ENCODE results near the gene INVS.
A peak's percentile ranks its signal among the peaks of the same experiment; 100 is the strongest.
"Not testable (repeated sequence)": the region's sequence is repeated elsewhere in the genome, so short reads cannot be mapped to it uniquely, and the experiment has no call there.

The INVS gene

DNA sequence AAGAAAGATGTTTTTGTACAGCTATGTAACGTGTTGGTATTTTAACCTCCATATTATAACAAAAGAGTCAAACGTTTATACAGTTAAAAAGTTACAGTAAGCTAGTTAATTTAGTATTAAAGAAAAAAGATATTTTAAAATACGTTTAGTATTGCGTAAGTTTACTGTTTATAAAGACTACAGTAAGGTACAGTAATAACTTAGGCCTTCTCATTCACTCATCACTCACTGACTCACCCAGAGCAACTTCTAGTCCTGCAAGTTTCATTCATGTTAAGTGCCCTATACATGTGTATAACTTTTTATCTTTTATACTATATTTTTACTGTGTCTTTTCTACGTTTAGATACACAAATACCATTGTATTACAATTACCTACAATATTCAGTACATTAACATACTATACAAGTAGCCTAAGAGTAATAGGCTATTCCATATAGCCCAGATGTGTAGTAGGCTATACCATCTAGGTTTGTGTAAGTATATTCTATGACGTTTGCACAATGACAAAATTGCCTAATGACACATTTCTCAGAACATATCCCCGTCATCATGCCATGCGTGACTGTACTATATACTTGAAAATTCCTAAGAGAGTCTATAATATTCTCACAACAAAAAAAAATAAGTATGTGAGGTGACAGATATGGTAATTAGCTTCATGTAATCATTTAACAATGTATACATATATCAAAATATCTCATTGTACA is 34.0 kb upstream of the INVS start:
- no peak overlapping the region for H3K27ac ChIP-seq
- H3K9ac ChIP-seq: no peak overlapping the region
- H3K9me3 ChIP-seq: peaks cover 10% of the 10 kb centered on the region; the same call in 1 of the 2 replicates
- TF ChIP-seq Cebpa-rat (IDR thresholded peaks at IDR 0.05): no peak; the same call in 1 of the 2 replicates
- H4K20me1 ChIP-seq: peaks cover 37% of the 10 kb centered on the region
- no peaks in the 10 kb centered on the region for H3K27me3 ChIP-seq
- peaks cover 23% of the 10 kb centered on the region for H3K4me1 ChIP-seq
- H3K4me2 ChIP-seq: no peak overlapping the region
- no peak overlapping the region for H3K4me3 ChIP-seq
- H3K36me3 ChIP-seq: no peaks in the 10 kb centered on the region

DNA sequence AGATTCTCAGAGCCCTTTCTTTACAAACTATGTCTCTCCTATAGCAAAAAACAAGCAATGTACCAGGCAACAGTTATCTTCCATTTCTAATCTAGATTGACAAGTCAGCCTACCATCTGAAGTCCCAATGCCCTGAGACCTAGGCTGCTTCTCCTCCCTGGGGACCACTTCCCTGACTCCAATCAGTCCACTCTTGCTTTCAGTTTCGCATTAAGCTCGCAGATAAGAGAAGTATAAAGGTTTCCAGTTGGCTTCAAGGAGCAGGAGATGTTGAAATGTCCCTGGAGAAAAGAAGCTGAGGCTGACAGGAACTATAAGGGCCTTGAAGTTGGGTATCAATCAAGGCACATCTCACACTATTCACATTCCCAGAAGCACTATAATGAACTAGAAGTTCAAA is 32.5 kb upstream of the INVS start:
- no peaks in the 10 kb centered on the region for H3K27me3 ChIP-seq
- TF ChIP-seq Cebpa-rat (IDR thresholded peaks at IDR 0.05): peak; percentile 73
- H3K9me3 ChIP-seq: peaks cover 10% of the 10 kb centered on the region; the same call in 1 of the 2 replicates
- H3K36me3 ChIP-seq: no peaks in the 10 kb centered on the region
- peaks cover 23% of the 10 kb centered on the region for H3K4me1 ChIP-seq
- H3K4me2 ChIP-seq: peak overlapping the region; percentile 61
- no peak overlapping the region for H3K27ac ChIP-seq
- no peak overlapping the region for H3K9ac ChIP-seq
- H3K4me3 ChIP-seq: no peak overlapping the region
- peaks cover 37% of the 10 kb centered on the region for H4K20me1 ChIP-seq

DNA sequence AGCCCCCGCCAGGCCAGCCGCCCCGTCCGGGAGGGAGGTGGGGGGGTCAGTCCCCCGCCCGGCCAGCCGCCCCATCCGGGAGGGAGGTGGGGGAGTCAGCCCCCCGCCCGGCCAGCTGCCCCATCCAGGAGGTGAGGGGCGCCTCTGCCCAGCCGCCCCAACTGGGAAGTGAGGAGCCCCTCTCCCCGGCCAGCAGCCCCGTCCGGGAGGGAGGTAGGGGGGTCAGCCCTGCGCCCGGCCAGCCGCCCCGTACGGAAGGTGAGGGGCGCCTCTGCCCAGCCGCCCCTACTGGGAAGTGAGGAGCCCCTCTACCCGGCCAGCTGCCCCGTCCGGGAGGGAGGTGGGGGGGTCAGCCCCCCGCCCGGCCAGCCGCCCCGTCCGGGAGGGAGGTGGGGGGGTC is 31.1 kb upstream of the INVS start:
- H3K4me3 ChIP-seq, H3K9ac ChIP-seq, H3K9me3 ChIP-seq, H3K4me2 ChIP-seq, H3K36me3 ChIP-seq, H3K27me3 ChIP-seq, H3K27ac ChIP-seq: not testable (repeated sequence)
- Histone ChIP-seq H3K4me1 (peaks cover 20% of the 10 kb centered on the region), H4K20me1 (peaks cover 31% of the 10 kb centered on the region)

DNA sequence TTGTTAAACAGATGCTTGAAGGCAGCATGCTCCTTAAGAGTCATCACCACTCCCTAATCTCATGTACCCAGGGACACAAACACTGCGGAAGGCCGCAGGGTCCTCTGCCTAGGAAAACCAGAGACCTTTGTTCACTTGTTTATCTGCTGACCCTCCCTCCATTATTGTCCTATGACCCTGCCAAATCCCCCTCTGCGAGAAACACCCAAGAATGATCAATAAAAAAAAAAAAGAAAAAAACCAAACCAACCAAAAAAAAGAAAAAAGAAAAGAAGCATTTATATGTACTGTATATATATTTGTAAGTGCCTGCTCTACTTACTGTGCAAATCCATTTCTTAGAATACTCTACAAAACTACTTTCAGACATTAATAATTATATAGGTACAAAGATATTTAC is 30.0 kb upstream of the INVS start:
- not testable (repeated sequence) for H3K4me2 ChIP-seq, H3K27ac ChIP-seq, H3K36me3 ChIP-seq, H3K27me3 ChIP-seq, H3K9me3 ChIP-seq, H3K9ac ChIP-seq, H3K4me3 ChIP-seq
- peaks cover 15% of the 10 kb centered on the region for H3K4me1 ChIP-seq
- peaks cover 30% of the 10 kb centered on the region for H4K20me1 ChIP-seq

DNA sequence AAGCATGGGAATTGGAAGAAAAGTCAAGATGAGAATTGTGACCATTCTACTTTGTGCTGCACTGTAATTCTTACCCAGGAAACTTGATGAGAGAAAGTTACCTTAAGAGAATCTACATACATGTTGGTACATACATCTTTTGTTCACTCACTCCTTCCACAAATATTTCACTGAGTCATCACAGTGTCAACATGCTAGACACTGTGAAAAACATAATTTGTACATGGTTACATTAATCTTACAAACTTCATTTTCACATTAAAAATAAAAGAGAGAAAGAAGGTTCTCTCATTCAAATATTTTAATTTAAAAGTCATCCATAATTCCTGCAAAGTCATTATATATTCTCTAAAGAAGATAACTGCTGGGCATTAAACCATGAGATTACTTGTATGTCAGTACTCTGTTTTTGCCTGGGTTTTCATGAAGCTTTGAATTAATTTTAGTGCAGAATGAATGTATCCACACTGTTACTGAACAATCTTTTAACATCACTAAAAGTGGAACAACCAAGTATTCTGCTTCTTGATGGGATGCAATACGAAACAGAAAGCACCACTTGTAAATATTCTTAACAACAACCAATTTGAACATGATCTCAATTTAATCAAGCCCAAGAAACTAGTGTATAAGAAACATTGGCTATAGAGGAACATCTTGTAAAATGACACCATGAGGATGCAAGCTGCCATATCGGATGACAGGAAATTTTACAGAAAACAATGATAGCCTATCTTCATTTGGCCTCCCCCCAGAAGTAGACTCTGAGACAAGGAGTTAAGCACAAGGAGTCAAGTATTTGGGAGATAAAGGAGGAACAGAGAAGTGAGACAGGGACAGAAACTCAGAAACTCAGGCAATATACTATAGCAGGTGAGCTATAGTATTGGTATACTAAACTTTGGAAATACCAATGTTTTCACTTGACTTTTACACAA is 28.7 kb upstream of the INVS start:
- H3K9me3 ChIP-seq: peaks cover 10% of the 10 kb centered on the region; the same call in 1 of the 2 replicates
- H3K27ac ChIP-seq: no peak overlapping the region
- H3K4me1 ChIP-seq: peaks cover 15% of the 10 kb centered on the region
- peaks cover 10% of the 10 kb centered on the region; the same call in 1 of the 2 replicates for H3K36me3 ChIP-seq
- peaks cover 32% of the 10 kb centered on the region for H4K20me1 ChIP-seq
- H3K27me3 ChIP-seq: no peaks in the 10 kb centered on the region
- H3K4me3 ChIP-seq: no peak overlapping the region
- no peak overlapping the region for H3K4me2 ChIP-seq
- TF ChIP-seq Cebpa-rat (IDR thresholded peaks at IDR 0.05): no peak
- H3K9ac ChIP-seq: no peak overlapping the region

DNA sequence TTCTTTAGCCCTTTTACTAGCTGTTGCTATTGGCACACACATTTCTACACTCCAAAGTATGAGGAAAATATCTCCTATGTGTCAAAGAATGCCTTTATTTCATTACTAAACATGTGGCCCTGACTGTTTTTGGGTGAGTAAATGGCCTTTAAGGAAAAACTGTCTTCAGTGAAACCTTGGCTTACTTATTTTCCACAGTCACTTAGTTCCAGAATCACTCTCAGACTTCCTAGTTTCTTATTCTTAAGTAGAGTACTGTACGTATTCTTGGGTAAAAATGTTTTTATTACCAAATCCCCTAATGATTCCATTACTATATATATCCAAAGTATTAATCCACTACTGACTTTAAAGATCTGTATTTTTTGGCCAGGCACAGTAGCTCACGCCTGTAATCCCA is 27.8 kb upstream of the INVS start:
- Histone ChIP-seq H3K4me2 (no peak overlapping the region), H3K36me3 (peaks cover 19% of the 10 kb centered on the region; the same call in 1 of the 2 replicates), H3K27me3 (no peaks in the 10 kb centered on the region), H4K20me1 (peaks cover 28% of the 10 kb centered on the region), H3K4me1 (peaks cover 9% of the 10 kb centered on the region), H3K9me3 (peaks cover 10% of the 10 kb centered on the region; the same call in 1 of the 2 replicates), H3K4me3 (no peak overlapping the region), H3K9ac (no peak overlapping the region), H3K27ac (no peak overlapping the region)
- no peak for TF ChIP-seq Cebpa-rat (IDR thresholded peaks at IDR 0.05)

DNA sequence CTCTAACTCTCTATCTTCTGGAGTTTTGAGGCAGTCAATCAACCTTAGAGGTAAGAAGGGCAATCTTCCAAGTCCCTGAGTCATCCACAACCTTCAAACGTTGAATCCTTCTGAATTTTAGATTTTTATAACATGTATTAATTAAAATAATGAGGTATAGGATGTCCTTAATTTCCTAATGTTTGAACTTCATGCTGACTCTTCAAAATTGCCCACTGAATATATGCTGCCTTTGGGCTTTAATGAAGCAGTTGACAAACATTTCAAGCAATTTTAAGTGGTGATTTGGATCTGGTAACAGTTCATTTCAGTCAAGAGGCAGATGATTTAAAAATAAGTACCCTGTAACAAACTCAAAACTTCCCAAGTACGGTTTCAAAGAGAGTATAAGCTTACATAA is 26.2 kb upstream of the INVS start:
- Histone ChIP-seq H3K4me1 (no peaks in the 10 kb centered on the region), H3K27ac (no peak overlapping the region), H3K36me3 (peaks cover 34% of the 10 kb centered on the region), H3K27me3 (no peaks in the 10 kb centered on the region), H3K9me3 (peaks cover 24% of the 10 kb centered on the region), H4K20me1 (peaks cover 31% of the 10 kb centered on the region; the same call in 1 of the 2 replicates), H3K4me2 (no peak overlapping the region), H3K9ac (no peak overlapping the region), H3K4me3 (no peak overlapping the region)
- TF ChIP-seq Cebpa-rat (IDR thresholded peaks at IDR 0.05): no peak

DNA sequence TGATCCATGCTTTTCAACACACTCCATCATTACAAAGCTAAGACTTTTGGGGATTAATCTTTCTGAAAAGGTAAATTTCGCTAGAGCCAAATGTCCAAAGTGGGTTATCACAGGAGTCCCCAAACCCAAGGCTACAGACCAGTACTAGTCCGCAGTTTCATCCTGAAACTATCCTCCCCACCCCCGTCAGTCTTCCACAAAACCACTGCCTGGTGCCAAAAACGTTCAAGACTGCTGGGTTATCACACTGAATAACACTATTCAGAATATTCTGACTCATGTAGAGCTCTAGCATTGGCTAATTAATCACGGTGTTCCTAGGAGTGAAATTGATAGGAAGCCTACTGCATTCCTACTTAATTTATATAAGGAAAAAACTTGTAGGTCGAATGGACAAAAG is 24.9 kb upstream of the INVS start:
- no peak overlapping the region for H3K9ac ChIP-seq
- no peak for TF ChIP-seq Cebpa-rat (IDR thresholded peaks at IDR 0.05)
- H3K4me1 ChIP-seq: no peaks in the 10 kb centered on the region
- no peak overlapping the region for H3K27ac ChIP-seq
- H3K4me2 ChIP-seq: no peak overlapping the region
- no peak overlapping the region for H3K4me3 ChIP-seq
- peaks cover 42% of the 10 kb centered on the region for H3K36me3 ChIP-seq
- H3K9me3 ChIP-seq: peaks cover 15% of the 10 kb centered on the region
- H3K27me3 ChIP-seq: no peaks in the 10 kb centered on the region
- H4K20me1 ChIP-seq: peaks cover 41% of the 10 kb centered on the region; the same call in 1 of the 2 replicates

DNA sequence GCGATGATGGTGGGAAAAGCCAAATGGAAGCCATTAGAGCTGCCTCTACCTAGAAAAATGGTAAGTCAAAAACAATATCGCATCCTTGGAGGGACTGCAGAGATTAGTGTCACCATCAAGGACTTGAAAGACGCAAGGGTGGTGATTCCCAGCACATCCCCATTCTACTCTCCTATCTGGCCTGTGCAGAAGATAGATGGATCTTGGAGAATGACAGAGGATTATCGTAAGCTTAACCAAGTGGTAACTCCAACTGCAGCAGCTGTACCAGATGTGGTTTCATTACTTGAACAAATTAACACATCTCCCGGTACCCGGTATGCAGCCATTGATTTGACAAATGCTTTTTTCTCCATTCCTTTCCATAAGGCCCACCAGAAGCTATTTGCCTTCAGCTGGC is 24.1 kb upstream of the INVS start:
- H3K9ac ChIP-seq: no peak overlapping the region
- H3K4me2 ChIP-seq: no peak overlapping the region
- H3K4me1 ChIP-seq: no peaks in the 10 kb centered on the region
- H3K27ac ChIP-seq: no peak overlapping the region
- no peak overlapping the region for H3K4me3 ChIP-seq
- no peaks in the 10 kb centered on the region for H3K27me3 ChIP-seq
- no peak for TF ChIP-seq Cebpa-rat (IDR thresholded peaks at IDR 0.05)
- peaks cover 48% of the 10 kb centered on the region; the same call in 1 of the 2 replicates for H4K20me1 ChIP-seq
- H3K36me3 ChIP-seq: peaks cover 42% of the 10 kb centered on the region
- peaks cover 15% of the 10 kb centered on the region for H3K9me3 ChIP-seq

DNA sequence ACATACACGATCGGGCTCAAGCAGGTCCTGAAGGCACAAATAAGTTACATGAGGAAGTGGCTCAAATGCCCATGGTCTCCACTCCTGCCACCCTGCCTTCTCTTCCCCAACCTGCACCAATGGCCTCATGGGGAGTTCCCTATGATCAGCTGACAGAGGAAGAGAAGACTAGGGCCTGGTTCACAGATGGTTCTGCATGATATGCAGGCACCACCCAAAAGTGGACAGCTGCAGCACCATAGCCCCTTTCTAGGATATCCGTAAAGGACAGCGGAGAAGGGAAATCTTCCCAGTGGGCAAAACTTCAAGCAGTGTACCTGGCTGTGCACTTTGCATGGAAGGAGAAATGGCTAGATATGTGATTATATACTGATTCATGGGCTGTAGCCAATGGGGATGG is 22.8 kb upstream of the INVS start:
- H3K4me1 ChIP-seq, H3K4me2 ChIP-seq, H3K9ac ChIP-seq, H3K27ac ChIP-seq, H3K4me3 ChIP-seq, H3K27me3 ChIP-seq: not testable (repeated sequence)
- peaks cover 58% of the 10 kb centered on the region; the same call in 1 of the 2 replicates for H4K20me1 ChIP-seq
- H3K9me3 ChIP-seq: peaks cover 15% of the 10 kb centered on the region
- peaks cover 42% of the 10 kb centered on the region for H3K36me3 ChIP-seq
